ENCODE results near the gene PRDM16.

DNA sequence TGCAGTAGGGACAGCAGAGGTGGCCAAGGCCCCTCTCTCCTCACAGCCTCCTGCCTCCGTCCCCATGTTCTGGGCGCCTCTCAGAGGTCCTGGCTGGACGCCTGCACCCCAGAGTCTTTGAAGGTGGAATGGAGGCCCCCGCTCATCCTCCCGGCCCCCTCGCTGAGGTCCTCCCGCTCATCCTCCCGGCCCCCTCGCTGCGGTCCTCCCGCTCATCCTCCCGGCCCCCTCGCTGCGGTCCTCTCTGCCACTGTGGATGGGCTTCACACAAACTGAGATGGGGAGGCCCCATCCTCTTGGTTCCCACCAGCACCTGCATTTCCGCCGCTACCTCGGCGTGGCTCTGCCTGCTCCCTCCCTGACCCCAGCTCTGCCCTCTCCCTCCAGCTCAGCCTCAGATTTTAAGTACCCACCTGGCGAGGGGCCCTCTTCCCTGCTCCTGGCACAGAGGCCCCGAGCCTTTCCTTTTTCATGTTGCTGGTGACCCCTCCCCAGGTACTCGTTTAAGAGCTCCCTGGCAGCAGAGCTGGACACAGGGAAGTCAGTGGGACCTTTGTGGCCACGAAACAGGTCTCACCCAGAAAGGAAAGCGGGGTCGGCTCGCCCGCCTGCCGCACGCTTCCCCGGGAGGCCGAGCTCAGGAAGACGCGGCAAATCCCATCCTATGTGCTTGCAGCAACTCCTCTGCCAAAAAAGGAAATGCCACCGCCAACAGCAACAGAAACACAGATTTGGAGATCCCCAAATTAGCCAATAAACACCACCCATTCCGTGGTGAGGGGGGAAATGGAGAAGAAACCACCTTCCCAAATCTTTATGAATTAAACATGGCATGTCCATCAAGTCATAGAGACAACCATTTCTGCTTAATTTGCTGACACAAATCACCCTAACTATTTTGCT lies 143.7 kb downstream of the PRDM16 start:
- TF ChIP-seq POLR2A (IDR thresholded peaks at IDR 0.05) = no peak
- TF ChIP-seq, protein P1, sequence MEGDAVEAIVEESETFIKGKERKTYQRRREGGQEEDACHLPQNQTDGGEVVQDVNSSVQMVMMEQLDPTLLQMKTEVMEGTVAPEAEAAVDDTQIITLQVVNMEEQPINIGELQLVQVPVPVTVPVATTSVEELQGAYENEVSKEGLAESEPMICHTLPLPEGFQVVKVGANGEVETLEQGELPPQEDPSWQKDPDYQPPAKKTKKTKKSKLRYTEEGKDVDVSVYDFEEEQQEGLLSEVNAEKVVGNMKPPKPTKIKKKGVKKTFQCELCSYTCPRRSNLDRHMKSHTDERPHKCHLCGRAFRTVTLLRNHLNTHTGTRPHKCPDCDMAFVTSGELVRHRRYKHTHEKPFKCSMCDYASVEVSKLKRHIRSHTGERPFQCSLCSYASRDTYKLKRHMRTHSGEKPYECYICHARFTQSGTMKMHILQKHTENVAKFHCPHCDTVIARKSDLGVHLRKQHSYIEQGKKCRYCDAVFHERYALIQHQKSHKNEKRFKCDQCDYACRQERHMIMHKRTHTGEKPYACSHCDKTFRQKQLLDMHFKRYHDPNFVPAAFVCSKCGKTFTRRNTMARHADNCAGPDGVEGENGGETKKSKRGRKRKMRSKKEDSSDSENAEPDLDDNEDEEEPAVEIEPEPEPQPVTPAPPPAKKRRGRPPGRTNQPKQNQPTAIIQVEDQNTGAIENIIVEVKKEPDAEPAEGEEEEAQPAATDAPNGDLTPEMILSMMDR (IDR thresholded peaks at IDR 0.05) = no peak
